GM12878 (cell line): Measurements from ENCODE around the gene NCAM1. TPM values are rescaled to one million over a fixed set of nuclear protein-coding genes. Genes with fewer than 3 reads are reported as not detected.

ENCODE experiments used
- polyA plus RNA-seq, 11 experiments: library from polyadenylated mRNA; depleted of rRNA in 4 of 11; unstranded in 6 of 11; stranded (reverse) in 5 of 11; fragments of >200 nt; fragmentation: Nextera tagmentation in 4 of 11; fragmentation: Illumina TruSeq in 1 of 11; extraction: Ambion mirVana in 4 of 11; extraction: Trizol in 1 of 11; gene quantifications; 1 replicate in 1 of 11; 2 replicates in 10 of 11; pipeline versions ENCODE4 v1.2.1 to v1.2.3, GENCODE V29; 2011 to 2016; ENCODE audit warnings: inconsistent platforms in 2 of 11, missing spikeins in 2 of 11, low read depth in 1 of 11
- total RNA-seq, 4 experiments: library from RNA; depleted of rRNA in 3 of 4; stranded (reverse); fragments of >200 nt in 3 of 4; fragmentation: Illumina TruSeq in 1 of 4; extraction: Trizol in 1 of 4; gene quantifications; 2 replicates each; pipeline versions ENCODE4 v1.2.1 to v1.2.3, GENCODE V29; 2013 to 2021
- TF ChIP-seq, protein P1 (sequence below): IDR thresholded peaks from 2 replicates; pipeline ENCODE4 v1.6.1; 2012; ENCODE audit warnings: improper control_type of control experiment, low read depth, low read length; ENCODE audit not compliant: insufficient replicate concordance
- TF ChIP-seq, protein P2 (sequence below): fragments of 450-650 bp; IDR thresholded peaks from 2 replicates; pipeline ENCODE4 v1.6.1; 2017; ENCODE audit warnings: mild to moderate bottlenecking, moderate library complexity

Gene NCAM1
- total and polyA plus RNA-seq, 10 of the 15 experiments (the other 5 are each of a cell fraction or from before 2014, with no cell fraction given), result 0.10 to 0.23 (median 0.11) TPM; not detected in 7

DNA sequence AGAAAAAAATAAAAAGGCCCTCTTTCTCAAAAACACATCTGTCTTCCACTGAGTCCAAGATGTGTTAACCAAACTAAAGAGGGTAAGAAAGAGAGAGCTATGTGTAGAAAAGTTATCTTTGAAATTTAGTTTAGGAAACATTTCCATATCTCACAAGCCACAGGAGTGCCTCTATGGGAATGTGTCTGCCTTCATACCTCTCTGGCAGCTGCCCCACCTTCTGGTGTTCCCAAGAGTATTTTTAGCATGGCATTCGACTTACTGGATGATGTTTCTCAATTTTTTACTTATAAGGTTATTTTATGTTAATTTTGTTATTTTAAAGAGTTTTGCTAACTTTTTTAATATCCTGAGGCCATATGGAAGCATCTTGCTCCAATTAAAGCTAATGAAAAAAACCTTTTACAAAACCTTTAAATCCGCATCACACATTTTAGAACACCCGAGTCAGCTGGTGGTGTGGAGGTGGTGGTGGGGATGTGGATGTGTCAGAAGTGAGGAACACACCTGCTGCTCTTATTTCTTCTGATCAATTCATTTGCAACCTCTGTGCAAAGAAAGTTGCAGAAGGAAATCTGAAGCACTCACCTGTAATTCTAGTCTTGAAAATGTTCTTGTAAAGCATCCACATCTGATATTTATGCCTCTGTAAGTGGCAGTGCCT is 112.2 kb downstream of the NCAM1 start (continued):
- TF ChIP-seq, protein P1, sequence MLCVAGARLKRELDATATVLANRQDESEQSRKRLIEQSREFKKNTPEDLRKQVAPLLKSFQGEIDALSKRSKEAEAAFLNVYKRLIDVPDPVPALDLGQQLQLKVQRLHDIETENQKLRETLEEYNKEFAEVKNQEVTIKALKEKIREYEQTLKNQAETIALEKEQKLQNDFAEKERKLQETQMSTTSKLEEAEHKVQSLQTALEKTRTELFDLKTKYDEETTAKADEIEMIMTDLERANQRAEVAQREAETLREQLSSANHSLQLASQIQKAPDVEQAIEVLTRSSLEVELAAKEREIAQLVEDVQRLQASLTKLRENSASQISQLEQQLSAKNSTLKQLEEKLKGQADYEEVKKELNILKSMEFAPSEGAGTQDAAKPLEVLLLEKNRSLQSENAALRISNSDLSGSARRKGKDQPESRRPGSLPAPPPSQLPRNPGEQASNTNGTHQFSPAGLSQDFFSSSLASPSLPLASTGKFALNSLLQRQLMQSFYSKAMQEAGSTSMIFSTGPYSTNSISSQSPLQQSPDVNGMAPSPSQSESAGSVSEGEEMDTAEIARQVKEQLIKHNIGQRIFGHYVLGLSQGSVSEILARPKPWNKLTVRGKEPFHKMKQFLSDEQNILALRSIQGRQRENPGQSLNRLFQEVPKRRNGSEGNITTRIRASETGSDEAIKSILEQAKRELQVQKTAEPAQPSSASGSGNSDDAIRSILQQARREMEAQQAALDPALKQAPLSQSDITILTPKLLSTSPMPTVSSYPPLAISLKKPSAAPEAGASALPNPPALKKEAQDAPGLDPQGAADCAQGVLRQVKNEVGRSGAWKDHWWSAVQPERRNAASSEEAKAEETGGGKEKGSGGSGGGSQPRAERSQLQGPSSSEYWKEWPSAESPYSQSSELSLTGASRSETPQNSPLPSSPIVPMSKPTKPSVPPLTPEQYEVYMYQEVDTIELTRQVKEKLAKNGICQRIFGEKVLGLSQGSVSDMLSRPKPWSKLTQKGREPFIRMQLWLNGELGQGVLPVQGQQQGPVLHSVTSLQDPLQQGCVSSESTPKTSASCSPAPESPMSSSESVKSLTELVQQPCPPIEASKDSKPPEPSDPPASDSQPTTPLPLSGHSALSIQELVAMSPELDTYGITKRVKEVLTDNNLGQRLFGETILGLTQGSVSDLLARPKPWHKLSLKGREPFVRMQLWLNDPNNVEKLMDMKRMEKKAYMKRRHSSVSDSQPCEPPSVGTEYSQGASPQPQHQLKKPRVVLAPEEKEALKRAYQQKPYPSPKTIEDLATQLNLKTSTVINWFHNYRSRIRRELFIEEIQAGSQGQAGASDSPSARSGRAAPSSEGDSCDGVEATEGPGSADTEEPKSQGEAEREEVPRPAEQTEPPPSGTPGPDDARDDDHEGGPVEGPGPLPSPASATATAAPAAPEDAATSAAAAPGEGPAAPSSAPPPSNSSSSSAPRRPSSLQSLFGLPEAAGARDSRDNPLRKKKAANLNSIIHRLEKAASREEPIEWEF, result no peak
- TF ChIP-seq, protein P2, sequence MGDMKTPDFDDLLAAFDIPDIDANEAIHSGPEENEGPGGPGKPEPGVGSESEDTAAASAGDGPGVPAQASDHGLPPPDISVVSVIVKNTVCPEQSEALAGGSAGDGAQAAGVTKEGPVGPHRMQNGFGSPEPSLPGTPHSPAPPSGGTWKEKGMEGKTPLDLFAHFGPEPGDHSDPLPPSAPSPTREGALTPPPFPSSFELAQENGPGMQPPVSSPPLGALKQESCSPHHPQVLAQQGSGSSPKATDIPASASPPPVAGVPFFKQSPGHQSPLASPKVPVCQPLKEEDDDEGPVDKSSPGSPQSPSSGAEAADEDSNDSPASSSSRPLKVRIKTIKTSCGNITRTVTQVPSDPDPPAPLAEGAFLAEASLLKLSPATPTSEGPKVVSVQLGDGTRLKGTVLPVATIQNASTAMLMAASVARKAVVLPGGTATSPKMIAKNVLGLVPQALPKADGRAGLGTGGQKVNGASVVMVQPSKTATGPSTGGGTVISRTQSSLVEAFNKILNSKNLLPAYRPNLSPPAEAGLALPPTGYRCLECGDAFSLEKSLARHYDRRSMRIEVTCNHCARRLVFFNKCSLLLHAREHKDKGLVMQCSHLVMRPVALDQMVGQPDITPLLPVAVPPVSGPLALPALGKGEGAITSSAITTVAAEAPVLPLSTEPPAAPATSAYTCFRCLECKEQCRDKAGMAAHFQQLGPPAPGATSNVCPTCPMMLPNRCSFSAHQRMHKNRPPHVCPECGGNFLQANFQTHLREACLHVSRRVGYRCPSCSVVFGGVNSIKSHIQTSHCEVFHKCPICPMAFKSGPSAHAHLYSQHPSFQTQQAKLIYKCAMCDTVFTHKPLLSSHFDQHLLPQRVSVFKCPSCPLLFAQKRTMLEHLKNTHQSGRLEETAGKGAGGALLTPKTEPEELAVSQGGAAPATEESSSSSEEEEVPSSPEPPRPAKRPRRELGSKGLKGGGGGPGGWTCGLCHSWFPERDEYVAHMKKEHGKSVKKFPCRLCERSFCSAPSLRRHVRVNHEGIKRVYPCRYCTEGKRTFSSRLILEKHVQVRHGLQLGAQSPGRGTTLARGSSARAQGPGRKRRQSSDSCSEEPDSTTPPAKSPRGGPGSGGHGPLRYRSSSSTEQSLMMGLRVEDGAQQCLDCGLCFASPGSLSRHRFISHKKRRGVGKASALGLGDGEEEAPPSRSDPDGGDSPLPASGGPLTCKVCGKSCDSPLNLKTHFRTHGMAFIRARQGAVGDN, result no peak
